Stimulated activated CD4-positive, alpha-beta T cell treated with anti-CD3 and anti-CD28 coated beads, TNF-alpha, amount 100 ng/mL, for 1 hour (primary cell): Measurements from ENCODE around the gene PC.
A peak's percentile ranks its signal among the peaks of the same experiment; 100 is the strongest.

ENCODE experiments used
- DNase-seq, 3 donors: peaks; one replicate each; pipeline ENCODE4 v3.0.0-alpha.2; 2020; ENCODE audit warnings: low read depth in 3 of 3, low spot score in 1 of 3

The PC gene

GRCh38 chr11:66957971-66958231 lies 282 bp downstream of the PC start:
- peak in 1 of 3 donors; percentile 12 for DNase-seq

GRCh38 chr11:66956689-66957290 lies 1.4 kb downstream of the PC start:
- no peak for DNase-seq

DNA sequence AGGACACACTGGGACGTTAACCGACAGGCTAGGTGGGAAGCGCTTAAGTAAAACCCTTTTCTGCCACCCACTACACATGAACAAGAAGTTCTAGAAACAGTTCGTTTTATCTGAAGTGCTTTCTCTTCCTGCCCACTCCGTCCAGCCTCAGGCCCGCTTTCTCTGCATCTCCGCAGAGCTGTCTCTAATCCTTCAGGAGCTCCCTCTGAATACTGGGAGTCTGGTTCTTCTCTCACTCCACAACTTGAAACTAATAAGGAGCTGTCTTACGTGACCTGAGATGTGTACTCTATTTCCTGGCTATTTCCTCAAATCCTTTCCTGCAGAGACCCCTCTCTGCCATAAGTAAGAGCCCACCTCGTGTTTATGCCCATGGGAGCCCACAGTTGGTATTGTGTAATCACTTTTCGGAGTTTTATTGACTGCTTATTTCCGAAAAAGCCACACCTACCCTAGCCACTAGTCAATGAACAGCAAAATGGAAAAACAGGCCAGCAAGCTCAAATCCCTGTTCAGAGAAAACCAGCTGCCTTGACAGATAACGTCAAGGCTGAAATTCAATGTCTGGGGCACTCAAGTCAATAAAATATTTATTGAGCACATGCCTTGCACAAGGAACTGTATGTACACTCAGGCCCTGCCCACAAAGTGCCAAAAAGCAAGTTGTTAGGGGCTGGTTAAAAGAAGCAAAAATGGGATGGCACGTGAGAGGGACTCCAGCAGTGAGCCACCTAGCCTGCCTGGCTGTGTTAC lies 4.9 kb downstream of the PC start:
- no peak for DNase-seq

DNA sequence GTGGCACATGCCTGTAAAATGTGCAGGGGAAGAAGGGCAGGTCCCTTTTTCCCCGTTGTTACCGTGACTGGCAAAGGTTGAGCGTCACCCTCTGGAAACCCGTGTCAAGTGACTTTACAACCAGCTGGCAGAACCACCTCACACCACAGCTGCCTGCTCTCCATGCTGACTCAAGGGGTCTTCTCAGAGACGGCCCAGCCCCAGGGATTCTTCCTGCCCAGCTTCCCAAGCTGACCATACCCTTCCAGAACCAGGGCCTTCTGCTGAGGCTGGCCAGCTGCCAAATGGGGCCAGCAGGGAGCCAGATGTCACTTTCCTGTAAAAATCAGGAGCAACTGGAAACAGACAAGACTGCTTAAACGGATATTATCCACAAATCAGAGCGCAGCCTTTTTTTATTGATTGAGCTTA lies 6.3 kb downstream of the PC start:
- DNase-seq = no peak

- no peak for DNase-seq
Observed at GRCh38 chr11:66951135-66951534, 7.0 kb downstream of the PC start.

DNA sequence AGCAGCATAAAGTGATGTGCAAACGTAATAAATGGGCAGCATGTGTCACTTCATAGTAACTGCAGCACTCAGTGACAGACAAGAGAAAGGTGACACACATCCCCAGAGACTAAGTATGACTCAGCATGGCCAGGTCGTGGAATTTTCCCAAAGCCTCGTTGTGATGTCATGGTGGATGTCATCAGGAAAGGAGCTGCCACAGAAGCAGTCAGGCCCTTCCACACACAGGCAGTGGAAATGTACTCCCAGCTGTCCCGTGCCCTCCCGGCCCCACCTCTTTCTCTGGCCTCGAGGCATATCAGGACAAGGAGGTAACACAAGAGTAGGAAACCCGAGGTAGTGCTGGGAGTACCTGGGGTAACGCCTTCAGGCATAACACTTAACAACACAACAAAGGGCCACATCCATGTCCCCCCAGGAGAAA lies 8.1 kb downstream of the PC start:
- DNase-seq = no peak

DNA sequence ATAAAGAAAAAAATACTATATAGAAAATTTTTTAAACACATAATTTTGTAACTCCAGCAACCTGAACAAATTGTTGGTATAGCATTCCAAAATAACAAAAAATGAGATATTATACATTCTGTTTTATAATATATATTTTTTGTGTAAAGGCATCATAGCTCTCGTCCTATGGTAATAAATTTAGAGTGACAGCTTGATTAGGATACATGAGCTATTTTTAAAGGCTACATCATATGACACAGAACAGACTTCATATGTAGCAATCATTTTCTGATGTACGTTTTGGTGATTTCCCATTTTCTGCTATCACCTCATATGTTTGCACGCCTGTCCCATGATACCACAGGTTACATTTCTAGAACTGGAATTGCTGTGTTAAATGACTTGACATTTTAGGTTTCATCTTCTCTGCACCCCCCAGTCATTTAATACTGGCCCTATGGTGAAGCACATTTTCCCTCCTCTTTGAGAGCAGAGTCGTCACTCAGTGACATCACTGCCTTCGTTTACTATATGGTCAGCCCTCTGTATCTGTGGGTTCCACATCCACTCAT lies 19.5 kb downstream of the PC start:
- DNase-seq = no peak

- no peak for DNase-seq
Observed at GRCh38 chr11:66937193-66937733, 20.9 kb downstream of the PC start.

GRCh38 chr11:66936311-66936711 lies 21.9 kb downstream of the PC start:
- DNase-seq = no peak

- DNase-seq = no peak
Observed at GRCh38 chr11:66934950-66935779, 23.0 kb downstream of the PC start.

DNA sequence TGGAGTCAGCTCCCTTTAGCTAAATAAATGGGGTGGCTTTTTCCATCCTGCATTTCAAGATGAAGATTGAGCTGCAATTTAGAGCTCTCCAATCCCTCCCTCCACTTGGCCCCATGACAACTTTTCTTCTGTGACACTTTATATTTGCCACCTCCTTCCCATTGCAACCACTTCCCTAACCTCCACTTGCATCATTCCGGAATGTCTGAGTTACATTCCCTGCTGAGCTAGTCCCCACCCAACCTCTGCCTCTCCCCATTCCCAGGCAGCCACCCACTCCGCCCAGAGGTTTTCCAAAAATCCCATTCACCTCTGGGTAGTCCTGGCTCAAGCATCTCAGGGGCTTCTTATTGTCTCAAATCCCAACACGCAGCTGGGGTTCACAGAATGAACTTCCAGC lies 24.7 kb downstream of the PC start:
- DNase-seq = no peak

DNA sequence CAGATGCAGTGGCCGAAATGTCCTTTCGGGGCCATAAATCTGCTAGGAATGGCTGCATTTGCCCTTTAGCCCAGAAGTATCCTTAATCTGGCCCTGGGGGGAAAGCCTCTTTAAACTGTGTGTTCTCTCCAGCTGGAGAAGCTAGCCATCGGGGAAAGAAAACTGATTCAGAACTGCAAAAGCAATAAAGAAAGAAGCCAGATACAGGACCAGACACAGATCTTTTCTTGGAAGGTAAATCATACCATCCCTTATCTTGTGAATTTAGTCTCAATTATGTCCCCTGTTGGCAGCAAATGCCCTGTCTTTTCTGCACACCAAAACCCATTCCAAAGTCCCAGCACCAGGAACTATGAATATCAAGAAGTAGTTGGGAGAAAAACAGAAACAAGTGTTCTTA lies 25.6 kb downstream of the PC start:
- DNase-seq = no peak

GRCh38 chr11:66929753-66930152 lies 28.4 kb downstream of the PC start:
- no peak for DNase-seq

GRCh38 chr11:66924272-66924671 lies 33.9 kb downstream of the PC start:
- DNase-seq = no peak

DNA sequence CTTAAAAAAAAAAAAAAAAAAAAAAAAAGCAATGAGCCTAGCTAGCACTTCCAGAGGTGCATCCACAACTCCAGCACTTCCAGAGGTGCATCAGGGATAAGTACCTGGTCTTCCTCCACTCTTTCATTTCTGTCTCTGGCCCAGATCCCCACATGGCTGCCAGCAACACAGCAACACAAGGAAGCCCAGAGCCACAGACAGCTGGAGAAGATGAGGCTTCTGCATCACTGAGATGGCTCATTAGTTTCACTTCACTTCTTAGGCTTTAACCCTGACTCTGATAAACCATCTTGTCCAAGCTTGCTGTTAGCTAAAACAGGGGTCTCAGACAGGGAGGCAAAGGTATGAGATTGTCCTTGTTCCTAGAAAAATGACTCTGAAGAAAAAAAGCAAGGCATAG lies 35.6 kb downstream of the PC start:
- DNase-seq = no peak

GRCh38 chr11:66920978-66921784 lies 37.0 kb downstream of the PC start:
- no peak for DNase-seq

DNA sequence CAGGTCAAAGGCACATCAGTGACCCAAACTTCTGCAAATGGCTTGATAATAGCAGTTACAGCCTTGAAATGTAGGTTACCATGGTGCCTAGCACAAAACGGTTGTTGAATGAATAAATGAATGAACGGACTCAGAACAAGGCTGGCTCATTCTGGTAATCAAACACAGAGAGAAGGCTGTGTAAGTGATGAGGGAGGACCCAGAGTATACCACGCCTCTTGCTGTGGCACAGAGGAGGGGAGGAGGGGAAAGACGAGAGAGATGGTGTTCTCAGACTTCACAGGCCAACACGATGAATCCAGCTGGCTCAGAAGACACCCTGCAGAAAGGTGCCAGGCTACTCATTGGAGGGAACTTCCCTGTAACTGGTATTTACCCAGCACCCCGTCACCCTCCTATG lies 38.3 kb downstream of the PC start:
- no peak for DNase-seq

DNA sequence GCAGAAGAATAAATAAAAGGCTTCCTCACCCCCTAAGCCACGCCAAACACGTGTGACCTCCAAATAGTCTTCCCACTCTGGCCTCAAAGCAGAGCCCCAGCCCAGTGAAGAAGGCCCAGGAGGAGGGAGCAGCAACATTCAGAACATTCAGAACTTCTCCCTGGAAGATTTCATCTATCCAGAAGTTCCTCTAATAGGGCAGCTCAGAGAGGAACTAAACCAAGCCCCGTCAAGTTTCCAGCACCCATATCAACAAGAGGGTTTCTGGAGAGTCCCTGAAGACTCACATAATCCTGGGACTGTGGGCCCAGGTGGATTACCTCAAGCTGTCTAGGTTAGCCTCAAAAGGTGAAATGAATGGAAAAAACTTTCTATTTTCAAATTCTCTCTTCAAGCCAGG lies 39.4 kb downstream of the PC start:
- no peak for DNase-seq

DNA sequence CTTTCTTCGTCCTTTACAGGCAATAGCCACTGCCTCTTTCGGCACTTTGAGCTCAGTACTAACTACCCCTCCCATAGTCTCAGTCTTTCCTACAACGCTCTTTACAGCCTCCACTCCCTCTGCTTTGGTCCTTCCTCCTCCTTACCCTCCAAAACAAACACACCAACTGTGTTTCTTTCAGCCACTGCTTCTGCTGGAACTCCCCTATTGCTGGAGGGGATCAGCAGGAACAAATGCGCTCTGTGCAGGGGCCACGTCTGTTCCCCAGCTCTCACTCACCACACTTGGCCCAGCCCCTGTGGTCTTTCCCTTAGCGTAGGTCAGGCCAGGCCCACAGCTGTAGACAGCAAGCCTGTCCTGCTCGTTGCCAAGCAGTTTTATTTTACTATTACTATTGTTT lies 42.3 kb downstream of the PC start:
- DNase-seq = no peak

- DNase-seq = no peak
Observed at GRCh38 chr11:66915046-66915832, 42.9 kb downstream of the PC start.
